Naive B cell (primary cell): ENCODE measurements around the gene SLC15A3. TPM values are rescaled to one million over a fixed set of nuclear protein-coding genes. Genes with fewer than 3 reads are reported as not detected.
A peak's percentile ranks its signal among the peaks of the same experiment; 100 is the strongest.

Experiments used
- ATAC-seq, 2 donors: fragments of 150-1000 bp; cut with Tn5 transposase; 2 replicates each; pipeline ENCODE4 v1.10.0; 2021; ENCODE audit warnings: low read depth in 2 of 2, mild to moderate bottlenecking in 2 of 2, moderate library complexity in 2 of 2
- DNase-seq: peaks from one replicate; pipeline ENCODE4 v3.0.0; 2022
- H3K27ac Mint-ChIP-seq, 6 donors: one replicate each; pipeline ENCODE4 v1.8.0; 2020 to 2022; ENCODE audit warnings: mild to moderate bottlenecking in 6 of 6, mixed read lengths in 6 of 6, moderate library complexity in 5 of 6, inconsistent platforms in 2 of 6
- H3K27me3 Mint-ChIP-seq, 3 donors: one replicate each; pipeline ENCODE4 v1.8.0; 2021 to 2022; ENCODE audit warnings: mixed read lengths in 3 of 3, mild to moderate bottlenecking in 1 of 3
- H3K36me3 Mint-ChIP-seq, 2 donors: one replicate each; pipeline ENCODE4 v1.8.0; 2020 to 2022; ENCODE audit warnings: mixed read lengths in 2 of 2, inconsistent platforms in 1 of 2, mild to moderate bottlenecking in 1 of 2
- H3K4me1 Mint-ChIP-seq, 3 donors: one replicate each; pipeline ENCODE4 v1.8.0; 2020 to 2022; ENCODE audit warnings: mixed read lengths in 3 of 3, inconsistent platforms in 1 of 3, mild to moderate bottlenecking in 1 of 3, moderate library complexity in 1 of 3
- H3K4me3 Mint-ChIP-seq, 8 donors: one replicate each; pipeline ENCODE4 v1.8.0; 2020 to 2022; ENCODE audit warnings: mild to moderate bottlenecking in 8 of 8, mixed read lengths in 8 of 8, moderate library complexity in 8 of 8, inconsistent platforms in 2 of 8
- H3K9me3 Mint-ChIP-seq, 7 donors: one replicate each; pipeline ENCODE4 v1.8.0; 2020 to 2022; ENCODE audit warnings: mixed read lengths in 7 of 7, mild to moderate bottlenecking in 5 of 7, inconsistent platforms in 2 of 7, moderate library complexity in 1 of 7
- polyA plus RNA-seq, 6 donors: library from polyadenylated mRNA; unstranded; fragments of 300-500 nt; fragmentation: Illumina TruSeq; gene quantifications; one replicate each; pipeline ENCODE4 v1.2.3, GENCODE V29; 2021; ENCODE audit warnings: low read depth in 6 of 6

SLC15A3 gene
- polyA plus RNA-seq, 6 donors from 2014 or later, result 7.0 to 18.1 (median 15.9) TPM

- Mint-ChIP-seq H3K4me3 (peak overlapping the region in 2 of 8 donors; percentile 61 to 70), H3K27me3 (peaks cover 7 to 29% (median 17%) of the 10 kb centered on the region in 3 donors), H3K4me1 (peaks cover 36 to 46% (median 41%) of the 10 kb centered on the region in 3 donors), H3K27ac (no peak overlapping the region), H3K36me3 (peaks cover 33% of the 10 kb centered on the region in 2 donors), H3K9me3 (peaks cover 0 to 2% (median 0%) of the 10 kb centered on the region in 7 donors)
- no peak for ATAC-seq
- DNase-seq, result no peak
Observed at GRCh38 chr11:60922906-60923305, 29.1 kb downstream of the SLC15A3 start.

DNA sequence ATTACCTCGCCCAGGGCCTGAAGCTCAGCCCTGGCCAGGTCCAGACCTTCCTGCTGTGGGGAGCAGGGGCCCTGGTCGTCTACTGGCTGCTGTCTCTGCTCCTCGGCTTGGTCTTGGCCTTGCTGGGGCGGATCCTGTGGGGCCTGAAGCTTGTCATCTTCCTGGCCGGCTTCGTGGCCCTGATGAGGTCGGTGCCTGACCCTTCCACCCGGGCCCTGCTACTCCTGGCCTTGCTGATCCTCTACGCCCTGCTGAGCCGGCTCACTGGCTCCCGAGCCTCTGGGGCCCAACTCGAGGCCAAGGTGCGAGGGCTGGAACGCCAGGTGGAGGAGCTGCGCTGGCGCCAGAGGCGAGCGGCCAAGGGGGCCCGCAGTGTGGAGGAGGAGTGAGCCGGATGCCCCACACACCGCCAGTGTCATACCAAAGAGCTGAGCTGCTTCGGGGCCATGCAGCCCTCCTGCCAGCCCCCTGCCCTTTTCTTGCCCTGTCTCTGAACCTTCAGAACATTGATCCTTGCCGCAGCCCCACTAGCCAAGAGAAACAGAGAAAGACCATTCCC lies 30.1 kb downstream of the SLC15A3 start:
- H3K4me1 Mint-ChIP-seq, result peaks cover 41 to 51% (median 45%) of the 10 kb centered on the region in 3 donors
- H3K36me3 Mint-ChIP-seq, result peaks cover 33% of the 10 kb centered on the region in 2 donors

DNA sequence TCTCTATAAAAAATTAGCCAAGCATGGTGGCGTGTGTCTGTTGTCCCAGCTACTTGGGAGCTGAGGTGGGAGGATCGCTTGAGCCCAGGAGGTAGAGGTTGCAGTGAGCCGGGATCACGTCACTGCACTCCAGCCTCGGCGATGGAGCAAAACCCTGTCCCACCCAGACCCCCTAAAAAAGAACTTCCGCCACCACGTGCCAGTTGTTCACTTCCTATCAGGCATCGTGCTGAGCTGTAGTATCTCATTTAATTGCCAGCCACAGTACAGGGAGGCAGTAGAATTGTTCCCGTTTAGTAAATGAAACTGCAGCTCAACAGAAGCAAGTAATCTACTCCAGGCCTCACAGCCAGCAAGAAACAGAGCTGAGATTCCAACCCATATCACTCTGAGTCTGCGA lies 30.7 kb downstream of the SLC15A3 start:
- H3K9me3 Mint-ChIP-seq, result peaks cover 0 to 2% (median 0%) of the 10 kb centered on the region in 7 donors
- H3K4me3 Mint-ChIP-seq, result peak overlapping the region in 1 of 8 donors; percentile 44
- peaks cover 45 to 57% (median 51%) of the 10 kb centered on the region in 3 donors for H3K4me1 Mint-ChIP-seq
- DNase-seq (no peak), ATAC-seq (no peak)
- no peak overlapping the region for H3K27ac Mint-ChIP-seq
- H3K27me3 Mint-ChIP-seq, result peaks cover 7 to 25% (median 17%) of the 10 kb centered on the region in 3 donors
- peaks cover 33% of the 10 kb centered on the region in 2 donors for H3K36me3 Mint-ChIP-seq

More for the DNA sequence above, 30.1 kb downstream of the SLC15A3 start:
- Mint-ChIP-seq H3K27me3 (peaks cover 7 to 29% (median 17%) of the 10 kb centered on the region in 3 donors), H3K27ac (no peak overlapping the region), H3K4me3 (peak overlapping the region in 2 of 8 donors; percentile 36 to 37), H3K9me3 (peaks cover 0 to 2% (median 0%) of the 10 kb centered on the region in 7 donors)
- ATAC-seq (no peak), DNase-seq (no peak)

DNA sequence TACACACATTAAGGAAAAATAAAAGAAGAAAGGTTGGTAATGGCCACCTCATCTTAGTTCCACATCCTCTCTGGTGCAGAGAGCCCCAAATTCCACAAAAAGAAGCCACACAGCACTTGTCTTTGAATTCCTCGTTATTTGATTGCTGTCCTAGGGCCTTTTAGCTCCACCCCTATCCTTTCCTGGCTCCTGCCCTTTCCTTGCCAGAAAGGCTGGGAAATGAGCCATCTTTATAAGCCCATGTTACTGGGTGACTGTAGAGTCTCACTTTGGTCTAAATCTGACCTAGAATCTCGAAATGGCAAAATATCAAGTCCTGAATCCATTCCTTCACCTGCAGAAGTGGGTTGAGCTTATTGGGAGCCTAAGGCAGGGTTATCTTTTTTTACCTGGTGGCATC lies 32.0 kb downstream of the SLC15A3 start:
- Mint-ChIP-seq H3K4me1 (peaks cover 50 to 62% (median 58%) of the 10 kb centered on the region in 3 donors), H3K4me3 (peak overlapping the region in 5 of 8 donors; percentile 42 to 86 (median 52)), H3K36me3 (peaks cover 33% of the 10 kb centered on the region in 2 donors), H3K9me3 (peaks cover 0 to 2% (median 0%) of the 10 kb centered on the region in 7 donors), H3K27me3 (peaks cover 4 to 13% (median 9%) of the 10 kb centered on the region in 3 donors), H3K27ac (peak overlapping the region in 2 of 6 donors; percentile 20 to 83)
- ATAC-seq (no peak), DNase-seq (no peak)

DNA sequence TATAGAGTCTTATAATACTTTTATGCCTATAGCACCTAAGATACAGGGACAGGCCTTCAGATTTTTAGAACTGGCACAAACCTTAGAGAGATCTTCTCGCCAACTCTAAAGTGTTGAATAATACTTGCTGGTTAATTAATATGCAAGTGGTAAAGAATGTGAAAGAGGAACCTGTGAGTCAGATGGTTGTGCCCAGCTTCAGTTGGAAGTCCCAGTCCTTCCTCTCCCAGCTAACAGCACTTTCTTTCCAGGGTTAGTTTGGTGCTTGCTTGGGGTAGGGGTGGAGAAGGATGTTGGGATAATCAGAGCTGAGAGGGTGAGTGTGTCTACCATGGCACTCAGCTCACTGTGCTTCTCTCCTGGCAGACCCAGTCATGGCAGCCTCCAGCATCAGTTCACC lies 32.7 kb downstream of the SLC15A3 start:
- H3K9me3 Mint-ChIP-seq, result peaks cover 0 to 2% (median 0%) of the 10 kb centered on the region in 7 donors
- peaks cover 33% of the 10 kb centered on the region in 2 donors for H3K36me3 Mint-ChIP-seq
- H3K4me3 Mint-ChIP-seq, result peak overlapping the region in 7 of 8 donors; percentile 37 to 86 (median 52)
- peak in 1 of 2 donors; percentile 16 for ATAC-seq
- DNase-seq, result peak; percentile 33
- H3K27ac Mint-ChIP-seq, result peak overlapping the region in 3 of 6 donors; percentile 39 to 70 (median 65)
- H3K4me1 Mint-ChIP-seq, result peaks cover 49 to 65% (median 59%) of the 10 kb centered on the region in 3 donors
- peaks cover 4 to 12% (median 8%) of the 10 kb centered on the region in 3 donors for H3K27me3 Mint-ChIP-seq

GRCh38 chr11:60918939-60919265 lies 33.1 kb downstream of the SLC15A3 start:
- H3K27ac Mint-ChIP-seq, result peak overlapping the region in 1 of 6 donors; percentile 65
- H3K27me3 Mint-ChIP-seq, result peaks cover 4 to 12% (median 8%) of the 10 kb centered on the region in 3 donors
- ATAC-seq, result no peak
- DNase-seq, result no peak
- H3K4me1 Mint-ChIP-seq, result peaks cover 49 to 62% (median 59%) of the 10 kb centered on the region in 3 donors
- peaks cover 0 to 2% (median 0%) of the 10 kb centered on the region in 7 donors for H3K9me3 Mint-ChIP-seq
- H3K4me3 Mint-ChIP-seq, result peak overlapping the region in 3 of 8 donors; percentile 42 to 86 (median 43)
- peaks cover 33% of the 10 kb centered on the region in 2 donors for H3K36me3 Mint-ChIP-seq

- H3K27ac Mint-ChIP-seq, result peak overlapping the region in 2 of 6 donors; percentile 16 to 65
- peaks cover 4 to 9% (median 8%) of the 10 kb centered on the region in 3 donors for H3K27me3 Mint-ChIP-seq
- peaks cover 52 to 62% (median 62%) of the 10 kb centered on the region in 3 donors for H3K4me1 Mint-ChIP-seq
- DNase-seq (no peak), ATAC-seq (no peak)
- peaks cover 32 to 33% of the 10 kb centered on the region in 2 donors for H3K36me3 Mint-ChIP-seq
- H3K9me3 Mint-ChIP-seq, result peaks cover 0 to 2% (median 0%) of the 10 kb centered on the region in 7 donors
- H3K4me3 Mint-ChIP-seq, result peak overlapping the region in 2 of 8 donors; percentile 30 to 55
Observed at GRCh38 chr11:60918251-60918938, 33.6 kb downstream of the SLC15A3 start.

DNA sequence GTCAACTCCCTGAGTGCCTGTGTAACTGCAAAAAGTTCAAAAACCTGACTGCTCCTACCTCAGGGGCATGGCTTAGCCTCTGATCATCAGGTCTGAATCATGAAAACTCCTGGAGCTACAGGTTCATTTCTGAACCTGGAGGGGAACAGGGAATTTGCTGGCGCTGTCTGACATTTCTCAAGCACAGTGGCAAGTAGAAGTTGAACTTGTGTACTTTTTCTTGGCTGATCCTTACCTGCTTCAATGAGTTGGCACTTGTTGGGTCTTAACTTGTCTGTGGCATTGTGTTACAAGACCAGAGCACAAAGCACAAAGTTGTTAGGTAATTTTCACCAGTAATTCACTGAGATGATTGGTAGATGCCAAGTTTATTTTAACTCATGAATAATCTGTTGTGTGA lies 34.7 kb downstream of the SLC15A3 start:
- no peaks in the 10 kb centered on the region for H3K9me3 Mint-ChIP-seq
- H3K27me3 Mint-ChIP-seq, result peaks cover under 1 to 3% (median 1%) of the 10 kb centered on the region in 3 donors
- peak overlapping the region in 4 of 6 donors; percentile 11 to 81 (median 46) for H3K27ac Mint-ChIP-seq
- H3K36me3 Mint-ChIP-seq, result peaks cover 25 to 27% of the 10 kb centered on the region in 2 donors
- H3K4me3 Mint-ChIP-seq, result peak overlapping the region in 4 of 8 donors; percentile 12 to 97 (median 50)
- DNase-seq (no peak), ATAC-seq (no peak)
- peaks cover 46 to 67% (median 61%) of the 10 kb centered on the region in 3 donors for H3K4me1 Mint-ChIP-seq

GRCh38 chr11:60916669-60917206 lies 35.2 kb downstream of the SLC15A3 start:
- peak overlapping the region in 3 of 6 donors; percentile 28 to 97 (median 54) for H3K27ac Mint-ChIP-seq
- DNase-seq (no peak), ATAC-seq (no peak)
- H3K27me3 Mint-ChIP-seq, result no peaks in the 10 kb centered on the region
- peaks cover 22 to 23% of the 10 kb centered on the region in 2 donors for H3K36me3 Mint-ChIP-seq
- H3K4me1 Mint-ChIP-seq, result peaks cover 49 to 73% (median 59%) of the 10 kb centered on the region in 3 donors
- no peaks in the 10 kb centered on the region for H3K9me3 Mint-ChIP-seq
- H3K4me3 Mint-ChIP-seq, result peak overlapping the region in 5 of 8 donors; percentile 12 to 97 (median 71)

- peaks cover 9 to 12% of the 10 kb centered on the region in 2 donors for H3K36me3 Mint-ChIP-seq
- DNase-seq (peak; percentile 84), ATAC-seq (peak; percentile 67 to 69)
- peaks cover 52 to 85% (median 68%) of the 10 kb centered on the region in 3 donors for H3K4me1 Mint-ChIP-seq
- H3K27me3 Mint-ChIP-seq, result no peaks in the 10 kb centered on the region
- no peaks in the 10 kb centered on the region for H3K9me3 Mint-ChIP-seq
- H3K27ac Mint-ChIP-seq, result peak overlapping the region; percentile 71 to 97 (median 94)
- H3K4me3 Mint-ChIP-seq, result peak overlapping the region; percentile 95 to 100 (median 98)
Observed at GRCh38 chr11:60915248-60915914, 36.6 kb downstream of the SLC15A3 start.

DNA sequence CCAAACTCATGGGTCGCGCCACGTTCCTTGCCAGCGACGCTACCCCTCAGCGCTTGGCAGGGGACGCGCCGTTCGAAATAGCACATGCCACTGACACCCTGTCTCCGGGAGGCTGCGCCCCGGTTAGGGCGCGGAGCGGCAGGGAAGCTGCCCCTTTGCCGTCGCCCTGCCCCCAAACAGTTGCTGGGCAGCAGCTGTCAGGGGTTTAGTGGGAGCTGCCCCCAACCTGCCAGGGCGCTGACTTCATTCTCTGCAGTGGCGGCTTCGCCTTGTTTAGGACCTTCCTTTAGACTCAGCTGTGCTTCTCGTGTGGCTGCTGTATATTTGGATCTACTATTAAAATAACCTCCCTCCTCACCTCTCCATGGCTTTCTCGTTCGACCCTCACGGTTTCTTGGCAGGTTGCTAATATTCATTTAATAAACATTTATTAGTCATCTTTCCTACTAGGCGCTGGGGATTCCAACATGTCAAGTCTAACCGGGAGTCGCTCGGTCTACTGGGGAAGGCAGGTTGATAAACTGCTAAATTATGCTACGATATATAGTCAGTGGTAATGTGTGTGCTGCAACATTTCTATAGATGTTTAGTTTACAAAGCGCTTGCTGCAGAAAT lies 37.2 kb downstream of the SLC15A3 start:
- Mint-ChIP-seq H3K4me3 (peak overlapping the region; percentile 95 to 100 (median 98)), H3K27ac (peak overlapping the region; percentile 71 to 97 (median 94)), H3K9me3 (peaks cover 0 to 1% (median 0%) of the 10 kb centered on the region in 7 donors), H3K36me3 (peaks cover 5 to 6% of the 10 kb centered on the region in 2 donors), H3K27me3 (no peaks in the 10 kb centered on the region), H3K4me1 (peaks cover 52 to 85% (median 69%) of the 10 kb centered on the region in 3 donors)
- DNase-seq (peak; percentile 47), ATAC-seq (peak; percentile 8 to 13)
